T-cell (primary cell): Measurements from ENCODE around the gene IQSEC3. TPM values are rescaled to one million over a fixed set of nuclear protein-coding genes. Genes with fewer than 3 reads are reported as not detected.

Source experiments
- ATAC-seq, 4 experiments: fragments of 200-7000 bp in 3 of 4; fragments of 150-1000 bp in 1 of 4; cut with Tn5 transposase; replicated peaks in 1 of 4; 1 replicate in 3 of 4; 2 replicates in 1 of 4; pipeline ENCODE4 v1.10.0; 2021; ENCODE audit warnings: moderate library complexity in 3 of 4, mild to moderate bottlenecking in 2 of 4, moderate number of reproducible peaks in 1 of 4
- CTCF ChIA-PET, 2 donors: fragments of 300-600 bp; sonication (Branson Sonifier 250); formaldehyde crosslinking; loops; one replicate each; lab custom pipeline; 2022; ENCODE audit warnings: antibody characterized with exemption in 2 of 2; lab: Charles Lee
- POLR2A ChIA-PET, 2 donors: fragments of 300-600 bp; sonication (Branson Sonifier 250); formaldehyde crosslinking; loops; one replicate each; lab custom pipeline; 2022; ENCODE audit warnings: antibody characterized with exemption in 2 of 2; lab: Charles Lee
- DNase-seq, 35 experiments: peaks; one replicate each; pipeline versions ENCODE4 v3.0.0 to v3.0.0-alpha.2; 2013 to 2023
- H3K27ac ChIP-seq: one replicate; pipeline ENCODE4 v1.5.1; 2013; ENCODE audit warnings: low read length
- H3K27me3 ChIP-seq, 2 experiments: replicated peaks in 1 of 2; 1 replicate in 1 of 2; 2 replicates in 1 of 2; pipeline versions ENCODE4 v1.6.1 to v1.7.0; 2013; ENCODE audit warnings: low read length in 1 of 2, mixed read lengths in 1 of 2; ENCODE audit not compliant: control insufficient read depth in 2 of 2, insufficient read depth in 2 of 2; ENCODE audit errors: extremely low read depth in 1 of 2
- H3K36me3 ChIP-seq, 2 donors: 1 replicate in 1 of 2; 2 replicates in 1 of 2; pipeline versions ENCODE4 v1.6.1 to v1.7.0; 2013; ENCODE audit warnings: low read length in 1 of 2; ENCODE audit not compliant: control insufficient read depth in 2 of 2, insufficient read depth in 1 of 2; ENCODE audit errors: extremely low read depth in 1 of 2
- H3K4me1 ChIP-seq, 2 experiments: 1 replicate in 1 of 2; 2 replicates in 1 of 2; pipeline versions ENCODE4 v1.6.1 to v1.7.0; 2013; ENCODE audit warnings: low read length in 2 of 2, mixed read lengths in 1 of 2; ENCODE audit not compliant: insufficient read depth in 2 of 2, control insufficient read depth in 1 of 2; ENCODE audit errors: extremely low read depth in 1 of 2
- H3K4me3 ChIP-seq, 2 donors: 1 replicate in 1 of 2; 2 replicates in 1 of 2; pipeline versions ENCODE4 v1.5.1 to v1.7.0; 2013; ENCODE audit warnings: mild to moderate bottlenecking in 2 of 2, low read length in 1 of 2, moderate library complexity in 1 of 2; ENCODE audit not compliant: control insufficient read depth in 1 of 2; ENCODE audit errors: extremely low read depth in 1 of 2
- H3K9me3 ChIP-seq: 2 replicates; pipeline ENCODE4 v1.7.0; 2013
- H3K27ac Mint-ChIP-seq, 2 donors: one replicate each; pipeline ENCODE4 v1.8.0; 2020 to 2021; ENCODE audit warnings: mild to moderate bottlenecking in 2 of 2, mixed read lengths in 2 of 2
- H3K27me3 Mint-ChIP-seq, 2 donors: one replicate each; pipeline ENCODE4 v1.8.0; 2021 to 2022; ENCODE audit warnings: mixed read lengths in 2 of 2
- H3K36me3 Mint-ChIP-seq: one replicate; pipeline ENCODE4 v1.8.0; 2021; ENCODE audit warnings: mixed read lengths
- H3K4me1 Mint-ChIP-seq, 3 donors: one replicate each; pipeline ENCODE4 v1.8.0; 2020 to 2022; ENCODE audit warnings: mixed read lengths in 3 of 3, mild to moderate bottlenecking in 1 of 3
- H3K4me3 Mint-ChIP-seq, 3 donors: one replicate each; pipeline ENCODE4 v1.8.0; 2020 to 2022; ENCODE audit warnings: mild to moderate bottlenecking in 3 of 3, mixed read lengths in 3 of 3, moderate library complexity in 3 of 3
- H3K9me3 Mint-ChIP-seq, 3 donors: one replicate each; pipeline ENCODE4 v1.8.0; 2020 to 2022; ENCODE audit warnings: mixed read lengths in 3 of 3
- WGBS: methylation state at CpG from one replicate; pipeline ENCODE4 v1.1.5; 2013; ENCODE audit warnings: missing lambda C conversion rate; ENCODE audit not compliant: insufficient coverage; 5-methylcytosine and 5-hydroxymethylcytosine counted together
- total RNA-seq, 35 experiments: library from RNA in 6 of 35; stranded (reverse) in 6 of 35; fragments of 120-200 nt in 1 of 35; gene quantifications; one replicate each; pipeline versions ENCODE4 v1.2.1 to v1.2.4 and lab custom pipeline; 2013 to 2026

The IQSEC3 gene
- total RNA-seq, 5 donors from 2014 or later (not counting 1 experiment from before 2014, with no cell fraction given): 0.30 to 7.3 (median 2.9) TPM

DNA sequence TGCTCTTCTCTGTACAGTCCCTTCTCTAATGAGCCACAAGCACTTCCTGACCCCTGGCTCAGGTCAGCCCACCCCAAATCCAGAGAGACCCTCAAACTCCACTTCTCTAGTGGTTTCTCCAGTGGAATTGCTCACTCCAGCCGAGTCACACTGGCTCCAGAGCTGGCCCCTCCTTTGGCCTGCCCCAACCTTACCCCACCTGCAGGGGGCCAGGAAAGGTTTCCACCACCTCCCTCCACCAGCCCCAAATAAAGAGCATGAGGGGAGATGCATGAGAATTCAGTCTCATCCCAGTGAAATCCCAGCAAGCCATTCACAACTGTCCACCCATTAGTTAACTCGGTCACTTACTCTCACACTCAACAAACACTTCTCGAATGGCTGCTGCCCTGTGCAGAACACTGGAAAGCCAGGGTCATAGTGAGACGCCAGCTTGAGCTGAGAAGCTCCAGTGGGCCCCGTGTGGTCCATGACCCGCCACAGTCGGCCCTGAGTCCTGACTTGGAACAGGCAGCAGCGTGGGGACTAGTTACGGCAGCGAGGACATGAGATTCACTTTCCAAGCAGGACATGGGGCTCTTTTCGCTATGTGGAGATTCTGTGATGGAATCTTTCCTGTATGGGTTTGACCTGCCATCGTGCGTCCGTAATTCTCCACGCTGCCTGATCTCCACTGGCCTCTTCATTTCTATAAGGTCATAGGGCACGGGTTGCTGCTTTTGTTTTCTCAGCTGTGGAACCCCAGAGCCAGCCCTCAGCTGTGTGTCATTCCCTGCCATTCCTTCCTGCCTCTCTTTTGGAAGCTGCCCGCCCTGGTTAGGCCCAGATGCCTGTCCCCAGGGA lies 103.2 kb downstream of the IQSEC3 start:
- H3K4me1 Mint-ChIP-seq: peaks cover 15 to 18% (median 16%) of the 10 kb centered on the region in 3 donors
- no peak for DNase-seq

DNA sequence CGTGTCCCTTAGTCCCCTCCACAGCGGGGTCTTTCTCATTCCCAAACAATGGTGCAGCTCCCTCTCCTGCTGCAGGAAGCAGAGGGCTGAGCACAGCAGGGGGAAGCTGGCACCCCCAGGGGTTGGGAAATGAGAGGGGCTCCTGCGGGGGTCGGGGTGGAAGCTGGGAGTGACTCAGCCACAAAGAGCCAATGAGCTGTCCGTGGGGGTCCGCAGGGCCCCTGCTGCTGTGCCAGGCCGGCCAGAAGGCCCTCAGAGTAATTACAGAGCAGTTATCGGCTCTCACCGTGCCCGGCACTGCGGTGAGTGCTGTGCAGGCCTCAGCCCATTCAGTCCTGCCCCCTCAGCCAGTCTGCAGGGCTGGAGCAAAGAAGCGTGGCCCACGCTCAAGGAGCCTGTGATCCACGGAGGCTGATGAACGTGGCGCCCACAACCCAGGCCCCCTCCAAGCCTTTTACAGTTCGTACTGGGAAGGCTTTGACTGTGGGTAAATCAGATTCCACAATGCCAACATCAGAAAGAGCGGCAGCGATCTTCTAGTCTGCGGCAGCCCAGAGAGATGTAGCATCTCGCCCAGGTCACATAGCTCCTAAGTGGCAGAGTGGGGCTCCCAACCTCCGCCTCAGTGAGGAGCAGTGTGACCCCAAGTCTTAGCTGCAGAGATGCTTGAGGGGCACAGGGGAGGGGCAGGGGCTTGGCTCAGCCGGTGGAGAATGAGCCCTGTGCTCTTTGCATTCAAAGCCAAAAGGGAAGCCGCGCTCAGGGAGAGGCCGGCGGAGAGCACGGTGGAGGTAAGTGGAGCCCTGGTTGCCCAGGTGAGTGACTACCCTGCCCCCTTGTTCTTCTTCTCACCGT lies 104.0 kb downstream of the IQSEC3 start:
- H3K27ac ChIP-seq: no peak overlapping the region
- no peaks in the 10 kb centered on the region for H3K9me3 ChIP-seq
- WGBS: 77% methylated on average over 15 of the region's 29 CpGs
- H3K4me3 ChIP-seq: no peak overlapping the region
- Mint-ChIP-seq H3K9me3 (no peaks in the 10 kb centered on the region), H3K4me3 (no peak overlapping the region), H3K4me1 (peaks cover 15 to 18% (median 16%) of the 10 kb centered on the region in 3 donors), H3K27me3 (peaks cover 19 to 32% of the 10 kb centered on the region in 2 donors), H3K36me3 (no peaks in the 10 kb centered on the region), H3K27ac (no peak overlapping the region)
- DNase-seq: no peak
- POLR2A ChIA-PET: no interaction called here
- no peak for ATAC-seq
- H3K27me3 ChIP-seq: peaks cover 0 to 42% of the 10 kb centered on the region in 2 experiments
- no peaks in the 10 kb centered on the region for H3K36me3 ChIP-seq
- peaks cover 0 to 6% of the 10 kb centered on the region in 2 experiments for H3K4me1 ChIP-seq
- CTCF ChIA-PET: no interaction called here

More for the DNA sequence above, 103.2 kb downstream of the IQSEC3 start:
- no peak overlapping the region for H3K27ac Mint-ChIP-seq
- H3K4me3 ChIP-seq: no peak overlapping the region
- no peak overlapping the region for H3K4me3 Mint-ChIP-seq
- CTCF ChIA-PET: no interaction called here
- no peaks in the 10 kb centered on the region for H3K9me3 Mint-ChIP-seq
- peaks cover 0 to 50% of the 10 kb centered on the region in 2 experiments for H3K27me3 ChIP-seq
- H3K9me3 ChIP-seq: no peaks in the 10 kb centered on the region
- peaks cover 0 to 6% of the 10 kb centered on the region in 2 experiments for H3K4me1 ChIP-seq
- no peak for ATAC-seq
- POLR2A ChIA-PET: no interaction called here
- no peaks in the 10 kb centered on the region for H3K36me3 Mint-ChIP-seq
- H3K36me3 ChIP-seq: no peaks in the 10 kb centered on the region
- H3K27me3 Mint-ChIP-seq: peaks cover 19 to 28% of the 10 kb centered on the region in 2 donors
- no peak overlapping the region for H3K27ac ChIP-seq
- WGBS: 89% methylated on average over 14 of the region's 17 CpGs

DNA sequence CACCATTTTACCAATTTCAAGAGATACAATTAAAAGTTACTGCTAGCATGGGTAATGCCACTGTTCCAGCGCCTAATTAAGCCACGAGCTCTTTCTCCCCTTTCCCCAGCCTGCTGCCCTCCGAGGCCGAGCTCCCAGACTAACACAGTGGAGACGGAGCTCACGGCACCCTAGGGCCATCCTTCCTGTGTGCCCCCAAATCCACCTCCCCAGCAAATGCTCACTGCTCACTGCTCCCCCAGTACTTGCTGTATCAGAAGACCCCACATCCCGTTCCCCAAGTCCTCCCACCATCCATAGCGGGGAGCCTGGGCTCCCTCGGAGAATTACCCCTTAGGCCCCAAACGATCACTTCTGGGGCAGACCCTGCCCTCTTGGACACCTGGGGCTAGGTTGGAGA lies 104.7 kb downstream of the IQSEC3 start:
- Mint-ChIP-seq H3K4me1 (peaks cover 15 to 18% (median 16%) of the 10 kb centered on the region in 3 donors), H3K27ac (no peak overlapping the region), H3K9me3 (no peaks in the 10 kb centered on the region), H3K36me3 (no peaks in the 10 kb centered on the region), H3K27me3 (peaks cover 17 to 30% of the 10 kb centered on the region in 2 donors), H3K4me3 (no peak overlapping the region)
- Histone ChIP-seq H3K4me1 (peaks cover 0 to 6% of the 10 kb centered on the region in 2 experiments), H3K36me3 (no peaks in the 10 kb centered on the region), H3K27me3 (peaks cover 0 to 44% of the 10 kb centered on the region in 2 experiments), H3K27ac (no peak overlapping the region), H3K9me3 (no peaks in the 10 kb centered on the region), H3K4me3 (no peak overlapping the region)
- ChIA-PET POLR2A (no interaction called here), CTCF (no interaction called here)
- 90% methylated on average over 6 of the region's 10 CpGs for WGBS
- DNase-seq (no peak), ATAC-seq (no peak)

DNA sequence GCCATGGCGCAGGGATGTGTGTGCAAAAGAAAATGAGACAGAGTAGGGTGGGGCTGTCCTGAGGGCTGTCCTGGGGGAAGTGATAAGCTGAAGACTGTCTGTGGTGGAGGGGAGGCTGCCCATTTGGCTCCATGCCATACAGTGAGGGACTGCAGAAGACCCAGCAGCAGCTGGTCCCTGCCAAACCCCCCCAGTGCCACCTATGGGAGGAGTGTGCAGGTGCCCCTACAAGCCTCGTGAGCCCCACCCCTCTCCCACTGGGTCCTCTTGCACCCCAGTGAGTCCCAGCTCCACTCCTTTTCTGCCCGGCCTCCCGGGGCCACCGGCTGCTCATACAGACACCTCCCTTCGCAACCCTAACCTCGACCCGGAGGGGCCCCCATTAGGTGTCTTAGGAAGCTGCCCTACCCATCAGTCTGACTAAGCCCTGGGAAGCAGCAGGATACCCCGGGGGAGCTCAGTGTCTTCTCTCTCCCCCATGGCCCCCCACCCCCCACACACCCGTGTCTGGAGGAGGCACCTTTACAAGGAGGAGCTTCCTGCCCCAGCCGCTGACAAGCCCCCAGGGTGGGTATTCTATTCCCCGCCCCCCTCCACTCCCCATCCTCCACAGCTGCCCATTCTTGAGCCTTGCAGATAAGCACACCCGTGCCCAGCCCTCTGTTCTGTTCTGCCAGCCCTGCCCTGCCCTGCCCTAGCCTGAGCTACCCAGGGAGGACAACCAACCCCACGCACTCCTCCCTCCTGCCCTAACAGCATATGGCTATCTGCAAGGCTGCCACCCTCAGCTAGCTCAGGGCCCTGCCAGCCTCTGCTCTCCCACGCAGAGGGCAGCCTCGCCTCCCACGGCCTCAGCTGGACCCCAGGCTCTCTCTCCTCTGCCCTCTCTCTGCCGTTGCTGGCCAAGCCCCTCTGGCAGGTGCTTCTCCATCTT lies 105.4 kb downstream of the IQSEC3 start:
- ATAC-seq: no peak

GRCh38 chr12:172732-173161 lies 106.2 kb downstream of the IQSEC3 start:
- WGBS: 73% methylated on average over 15 of the region's 15 CpGs
- Histone ChIP-seq H3K9me3 (no peaks in the 10 kb centered on the region), H3K36me3 (no peaks in the 10 kb centered on the region), H3K27ac (no peak overlapping the region), H3K4me1 (peaks cover 0 to 6% of the 10 kb centered on the region in 2 experiments), H3K27me3 (peaks cover 0 to 54% of the 10 kb centered on the region in 2 experiments), H3K4me3 (no peak overlapping the region)
- no peak for ATAC-seq
- H3K36me3 Mint-ChIP-seq: no peaks in the 10 kb centered on the region
- peaks cover 15 to 18% (median 16%) of the 10 kb centered on the region in 3 donors for H3K4me1 Mint-ChIP-seq
- H3K9me3 Mint-ChIP-seq: no peaks in the 10 kb centered on the region
- H3K27me3 Mint-ChIP-seq: peaks cover 12 to 29% of the 10 kb centered on the region in 2 donors
- ChIA-PET CTCF (interaction anchor here in 1 of 2 donors (0.7 kb wide), 1 partner anchor 16 kb away, joined by 3 read pairs; no protein-coding TSS in a partner anchor), POLR2A (no interaction called here)
- no peak for DNase-seq
- no peak overlapping the region for H3K4me3 Mint-ChIP-seq
- H3K27ac Mint-ChIP-seq: no peak overlapping the region

More for the DNA sequence above, 105.4 kb downstream of the IQSEC3 start:
- DNase-seq: no peak
- Mint-ChIP-seq H3K27me3 (peaks cover 15 to 29% of the 10 kb centered on the region in 2 donors), H3K4me1 (peaks cover 15 to 18% (median 16%) of the 10 kb centered on the region in 3 donors), H3K4me3 (no peak overlapping the region), H3K36me3 (no peaks in the 10 kb centered on the region), H3K9me3 (no peaks in the 10 kb centered on the region), H3K27ac (no peak overlapping the region)
- Histone ChIP-seq H3K27ac (no peak overlapping the region), H3K36me3 (no peaks in the 10 kb centered on the region), H3K4me3 (no peak overlapping the region), H3K4me1 (peaks cover 0 to 6% of the 10 kb centered on the region in 2 experiments), H3K27me3 (peaks cover 0 to 48% of the 10 kb centered on the region in 2 experiments), H3K9me3 (no peaks in the 10 kb centered on the region)
- POLR2A ChIA-PET: no interaction called here
- CTCF ChIA-PET: interaction anchor here in 1 of 2 donors (0.5 to 0.7 kb wide), 2 partner anchors 17 to 75 kb away, joined by 3 read pairs; no protein-coding TSS in a partner anchor
- 61% methylated on average over 13 of the region's 18 CpGs for WGBS
